ENCODE measurements around the gene TTC22.

Gene TTC22

GRCh38 chr1:54745274-54745673, 55.8 kb downstream of the TTC22 start:
- DNase-seq: no peak

GRCh38 chr1:54744696-54745095, 56.4 kb downstream of the TTC22 start:
- no peak for DNase-seq

- no peak for DNase-seq
Measured at GRCh38 chr1:54743416-54744226, 57.5 kb downstream of the TTC22 start.

- no peak for DNase-seq
Measured at GRCh38 chr1:54742282-54742681, 58.8 kb downstream of the TTC22 start.

DNA sequence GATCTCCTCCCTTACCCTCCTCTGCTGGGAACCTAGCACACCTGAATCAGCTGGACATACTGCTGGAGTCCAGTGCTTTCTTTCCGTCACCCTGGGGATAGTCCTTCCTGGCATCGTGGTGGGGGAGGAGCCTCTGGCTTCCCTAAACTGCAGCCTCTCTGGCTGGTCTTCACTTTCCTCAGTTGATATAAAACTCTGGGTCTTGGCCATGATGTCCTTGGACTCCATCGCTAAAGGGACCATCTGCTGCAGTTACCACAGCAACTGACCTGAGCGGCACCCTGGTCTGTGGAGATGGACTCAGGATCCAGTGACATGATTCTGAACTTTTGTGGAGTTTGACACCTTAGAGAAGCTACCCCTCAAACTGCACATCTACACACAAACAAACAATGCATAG, 59.6 kb downstream of the TTC22 start:
- no peak for DNase-seq

GRCh38 chr1:54738244-54738643, 62.9 kb downstream of the TTC22 start:
- DNase-seq: no peak

- DNase-seq: no peak
Measured at GRCh38 chr1:54736685-54737084, 64.4 kb downstream of the TTC22 start.
